Mesodermal cell (in vitro differentiated cells): ENCODE data around the gene POR.

Experiments
- H3K27ac ChIP-seq: 2 replicates; pipeline ENCODE4 v1.7.0; 2013; ENCODE audit warnings: mild to moderate bottlenecking, low read depth, low read length, moderate library complexity; ENCODE audit not compliant: severe bottlenecking
- H3K36me3 ChIP-seq: 2 replicates; pipeline ENCODE4 v1.7.1; 2013; ENCODE audit warnings: mild to moderate bottlenecking, low read length, moderate library complexity; ENCODE audit not compliant: control insufficient read depth, insufficient read depth
- H3K4me1 ChIP-seq: one replicate; pipeline ENCODE4 v1.7.1; 2013; ENCODE audit warnings: mild to moderate bottlenecking, low read length; ENCODE audit not compliant: insufficient read depth, control insufficient read depth, poor library complexity, severe bottlenecking
- H3K4me3 ChIP-seq: 2 replicates; pipeline ENCODE4 v1.7.0; 2013; ENCODE audit warnings: low read length, control low read depth, mild to moderate bottlenecking; ENCODE audit not compliant: insufficient read depth, poor library complexity, severe bottlenecking; ENCODE audit errors: extremely low read depth
- H3K9me3 ChIP-seq: 2 replicates; pipeline ENCODE4 v1.7.1; 2013; ENCODE audit warnings: mild to moderate bottlenecking, low read length, moderate library complexity; ENCODE audit not compliant: control insufficient read depth
- WGBS, 2 experiments: methylation state at CpG; one replicate each; pipeline ENCODE4 v1.1.5; 2013; ENCODE audit warnings: missing lambda C conversion rate in 2 of 2; ENCODE audit not compliant: insufficient coverage in 2 of 2; 5-methylcytosine and 5-hydroxymethylcytosine counted together

POR gene

DNA sequence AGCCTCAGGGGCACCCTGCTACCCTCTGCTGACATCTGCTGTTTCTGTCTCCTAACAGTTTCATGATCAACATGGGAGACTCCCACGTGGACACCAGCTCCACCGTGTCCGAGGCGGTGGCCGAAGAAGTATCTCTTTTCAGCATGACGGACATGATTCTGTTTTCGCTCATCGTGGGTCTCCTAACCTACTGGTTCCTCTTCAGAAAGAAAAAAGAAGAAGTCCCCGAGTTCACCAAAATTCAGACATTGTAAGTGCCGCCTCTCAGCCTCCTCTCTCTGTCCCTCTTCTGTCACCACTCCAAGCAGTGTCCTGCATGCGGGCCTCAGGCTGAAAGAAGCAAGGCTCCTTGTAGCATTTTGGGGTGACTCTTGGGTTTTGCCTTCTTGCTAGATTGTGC, 39.0 kb downstream of the POR start:
- Histone ChIP-seq H3K4me1 (peaks cover 3% of the 10 kb centered on the region), H3K4me3 (no peak overlapping the region), H3K9me3 (no peaks in the 10 kb centered on the region), H3K27ac (no peak overlapping the region), H3K36me3 (peaks cover 48% of the 10 kb centered on the region)
- 96 to 97% methylated on average over 8 to 10 of the region's 11 CpGs for WGBS, 2 experiments

DNA sequence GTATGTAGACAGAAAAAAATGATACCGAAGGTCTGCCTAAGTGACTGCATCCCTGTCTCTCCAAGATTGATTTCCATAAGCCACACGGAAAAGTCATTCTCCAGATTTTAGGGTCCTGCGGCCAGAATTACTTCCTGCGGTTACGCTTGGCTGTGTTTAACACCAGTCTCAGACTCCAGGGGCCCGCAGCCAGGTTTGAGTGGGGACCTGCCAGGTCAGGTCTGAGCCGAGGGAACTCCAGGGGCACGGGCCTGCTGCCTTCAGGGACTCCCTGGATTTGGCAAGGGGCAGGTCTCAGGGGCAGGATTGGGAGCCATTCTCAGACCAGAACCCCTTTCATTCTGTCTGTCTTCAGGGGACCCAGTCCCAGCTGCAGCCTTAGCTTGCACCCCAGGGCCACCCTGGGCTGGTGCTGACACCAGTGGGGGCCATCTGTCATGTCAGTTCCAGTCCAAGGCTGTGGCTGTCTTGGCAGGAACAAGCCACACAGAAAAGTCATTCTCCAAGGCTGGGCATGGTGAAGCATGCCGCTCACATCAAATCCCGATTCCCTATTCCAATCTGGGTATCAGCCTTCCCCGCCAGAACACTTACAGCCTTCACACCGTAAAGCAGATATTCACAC, 40.5 kb downstream of the POR start:
- 93 to 98% methylated on average over 11 of the region's 12 CpGs for WGBS, 2 experiments
- Histone ChIP-seq H3K4me1 (peaks cover 3% of the 10 kb centered on the region), H3K9me3 (no peaks in the 10 kb centered on the region), H3K27ac (no peak overlapping the region), H3K4me3 (no peak overlapping the region), H3K36me3 (peaks cover 57% of the 10 kb centered on the region)

DNA sequence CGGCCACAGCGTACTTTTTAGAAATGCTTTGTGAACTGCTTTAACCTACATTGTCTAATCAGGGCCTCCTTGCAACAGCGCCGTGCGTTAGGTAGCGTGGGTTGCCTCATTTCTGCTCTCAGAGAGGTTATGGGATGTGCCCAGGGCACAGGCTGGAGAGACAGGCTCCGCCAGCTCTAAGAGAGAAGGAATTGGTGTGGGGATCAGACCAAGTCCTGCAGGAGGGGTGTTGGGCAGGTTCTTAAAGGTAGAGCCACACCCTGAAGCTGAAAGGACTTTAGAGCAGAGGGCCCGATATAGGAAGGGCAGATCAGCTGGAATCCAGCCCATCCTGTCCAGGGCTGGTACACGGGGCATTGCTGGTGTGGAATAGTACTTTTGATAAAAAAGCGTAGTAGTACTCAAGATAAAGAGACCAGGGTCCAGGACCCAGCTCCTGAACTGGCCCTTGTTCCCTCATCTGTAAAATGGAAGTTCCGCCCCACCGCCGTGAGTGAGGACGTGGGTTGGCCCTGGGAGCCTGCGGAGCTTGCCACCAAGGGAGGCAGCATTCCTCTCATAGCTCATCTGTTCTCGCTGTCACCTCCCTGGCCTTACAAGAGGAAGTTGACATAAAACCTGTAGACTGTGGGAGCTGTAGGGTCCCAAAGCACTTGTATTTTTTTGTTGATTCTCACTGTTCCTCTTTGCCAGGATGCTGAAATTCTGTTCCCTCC, 42.2 kb downstream of the POR start:
- Histone ChIP-seq H3K9me3 (no peaks in the 10 kb centered on the region), H3K36me3 (peaks cover 65% of the 10 kb centered on the region), H3K27ac (peak overlapping the region; percentile 23), H3K4me1 (peaks cover 3% of the 10 kb centered on the region), H3K4me3 (no peak overlapping the region)
- 78 to 79% methylated on average over 6 to 16 of the region's 16 CpGs for WGBS, 2 experiments

DNA sequence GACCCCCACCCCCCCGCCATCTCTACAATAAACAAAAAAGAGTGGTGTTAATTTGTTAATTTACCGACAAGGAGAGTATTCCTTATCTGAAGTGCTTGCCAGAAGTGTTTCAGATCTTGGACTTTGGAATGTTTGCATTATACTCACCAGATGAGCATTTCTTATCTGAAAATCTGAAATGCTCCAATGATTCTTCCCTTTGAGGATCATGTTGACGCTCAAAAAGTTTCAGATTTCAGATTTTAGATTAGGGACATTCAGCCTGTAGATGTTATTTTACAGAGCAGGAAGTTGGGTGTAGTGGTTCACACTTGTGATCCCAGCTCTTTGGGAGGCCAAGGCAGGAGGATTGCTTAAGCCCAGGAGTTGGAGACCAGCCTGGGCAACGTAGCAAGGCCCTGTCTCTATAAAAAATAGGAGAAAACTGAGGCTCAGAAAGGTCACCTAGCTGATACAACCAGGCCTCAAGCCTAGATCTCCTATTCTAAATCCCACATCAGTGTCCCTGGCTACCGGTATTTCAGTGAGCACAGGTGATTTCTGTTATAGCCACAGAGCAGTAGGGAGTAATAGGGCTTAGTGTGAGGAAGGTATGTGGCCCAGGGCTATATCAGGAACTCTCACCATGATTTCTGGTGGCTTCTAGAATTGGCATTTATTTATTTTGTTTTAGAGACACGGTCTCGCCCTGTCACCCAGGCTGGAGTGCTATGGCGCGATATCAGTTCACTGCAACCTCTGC, 44.0 kb downstream of the POR start:
- 96 to 100% methylated on average over 7 of the region's 9 CpGs for WGBS, 2 experiments
- H3K36me3 ChIP-seq = peaks cover 64% of the 10 kb centered on the region

DNA sequence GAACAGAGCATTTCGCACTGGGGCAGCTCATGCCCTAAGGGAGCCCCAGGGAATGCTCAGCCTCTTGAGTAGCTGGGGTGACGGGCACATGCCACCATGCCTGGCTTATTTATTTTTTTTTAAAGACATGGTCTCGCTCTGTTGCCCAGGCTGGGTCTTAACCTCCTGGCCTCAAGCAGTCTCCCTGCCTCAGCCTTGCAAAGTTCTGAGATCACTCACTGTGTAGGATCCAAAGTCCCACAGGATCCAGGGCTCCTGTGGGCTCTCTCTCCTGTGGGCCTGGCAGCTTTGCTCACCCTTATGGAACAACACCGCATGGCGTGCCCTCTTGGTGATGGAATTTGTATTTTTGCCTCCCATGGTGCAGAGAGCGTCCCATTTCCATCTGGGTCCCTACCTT, 45.4 kb downstream of the POR start:
- Histone ChIP-seq H3K36me3 (peaks cover 50% of the 10 kb centered on the region), H3K27ac (no peak overlapping the region), H3K4me1 (peaks cover 3% of the 10 kb centered on the region), H3K9me3 (no peaks in the 10 kb centered on the region), H3K4me3 (no peak overlapping the region)
- 92 to 95% methylated on average over 5 to 6 of the region's 6 CpGs for WGBS, 2 experiments

More for the DNA sequence above, 44.0 kb downstream of the POR start:
- Histone ChIP-seq H3K4me1 (peaks cover 3% of the 10 kb centered on the region), H3K27ac (no peak overlapping the region), H3K9me3 (no peaks in the 10 kb centered on the region), H3K4me3 (no peak overlapping the region)

DNA sequence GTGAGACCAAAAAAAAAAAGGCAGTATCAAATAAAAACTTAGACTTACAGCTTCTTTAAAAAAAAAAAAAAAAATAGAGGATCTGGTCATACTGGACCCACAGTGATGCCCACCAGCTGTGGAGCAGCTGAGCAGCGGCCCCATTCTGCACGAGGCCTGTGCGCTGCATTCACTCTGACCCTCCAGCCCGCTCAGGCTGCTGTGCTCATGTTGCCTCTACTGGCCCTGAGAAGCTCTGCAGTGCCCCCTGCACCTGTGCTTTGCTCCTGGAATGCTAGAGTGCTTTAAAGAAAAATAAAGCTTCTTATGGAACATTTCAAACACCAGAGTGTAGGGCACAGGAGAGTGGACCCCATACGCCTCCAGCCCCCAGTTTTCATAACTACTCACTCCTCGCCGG, 46.3 kb downstream of the POR start:
- Histone ChIP-seq H3K4me3 (no peak overlapping the region), H3K36me3 (peaks cover 44% of the 10 kb centered on the region), H3K27ac (no peak overlapping the region), H3K4me1 (peaks cover 3% of the 10 kb centered on the region), H3K9me3 (no peaks in the 10 kb centered on the region)
- WGBS, 2 experiments = 97% methylated on average over 7 of the region's 7 CpGs

DNA sequence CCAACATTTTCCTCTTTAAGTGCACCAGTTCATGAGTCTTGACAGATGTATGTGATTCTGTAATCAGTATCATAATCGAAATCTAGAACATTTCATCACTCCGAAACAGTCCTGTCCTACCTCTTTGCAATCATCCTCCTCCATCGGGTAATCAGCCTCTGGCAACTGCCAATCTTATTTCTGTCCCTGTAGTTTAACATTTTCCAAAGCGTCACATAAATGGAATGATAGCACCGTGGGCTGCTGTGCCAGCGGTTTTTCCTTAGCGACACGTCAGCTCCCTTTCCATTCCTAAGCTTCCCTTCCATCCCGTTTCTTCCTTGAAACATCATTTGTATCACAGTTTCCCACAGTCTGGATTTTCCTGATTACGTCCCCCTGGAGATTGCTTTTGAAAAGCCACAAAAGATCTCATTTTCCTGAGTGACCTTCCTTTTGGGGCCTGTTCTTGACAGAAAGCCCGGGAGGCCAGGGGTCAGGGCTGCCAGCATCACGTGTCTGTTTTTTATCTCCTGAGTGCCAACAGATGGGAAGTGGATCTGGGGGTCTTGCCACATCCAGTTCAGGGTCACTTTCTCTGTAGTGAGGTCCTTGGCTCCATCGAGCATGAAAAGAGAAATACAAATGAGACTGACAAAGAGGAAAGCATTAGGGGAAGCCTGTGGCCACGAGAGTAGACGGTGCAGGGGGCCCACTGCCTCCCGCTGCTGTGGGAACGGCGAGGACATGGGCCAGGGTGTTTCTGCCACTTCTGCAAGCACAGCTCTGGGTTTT, 47.8 kb downstream of the POR start:
- H3K9me3 ChIP-seq = no peaks in the 10 kb centered on the region
- H3K36me3 ChIP-seq = peaks cover 39% of the 10 kb centered on the region
- no peak overlapping the region for H3K4me3 ChIP-seq
- WGBS, 2 experiments = 89 to 92% methylated on average over 17 to 18 of the region's 18 CpGs
- H3K27ac ChIP-seq = peak overlapping the region; percentile 79
- H3K4me1 ChIP-seq = no peaks in the 10 kb centered on the region

DNA sequence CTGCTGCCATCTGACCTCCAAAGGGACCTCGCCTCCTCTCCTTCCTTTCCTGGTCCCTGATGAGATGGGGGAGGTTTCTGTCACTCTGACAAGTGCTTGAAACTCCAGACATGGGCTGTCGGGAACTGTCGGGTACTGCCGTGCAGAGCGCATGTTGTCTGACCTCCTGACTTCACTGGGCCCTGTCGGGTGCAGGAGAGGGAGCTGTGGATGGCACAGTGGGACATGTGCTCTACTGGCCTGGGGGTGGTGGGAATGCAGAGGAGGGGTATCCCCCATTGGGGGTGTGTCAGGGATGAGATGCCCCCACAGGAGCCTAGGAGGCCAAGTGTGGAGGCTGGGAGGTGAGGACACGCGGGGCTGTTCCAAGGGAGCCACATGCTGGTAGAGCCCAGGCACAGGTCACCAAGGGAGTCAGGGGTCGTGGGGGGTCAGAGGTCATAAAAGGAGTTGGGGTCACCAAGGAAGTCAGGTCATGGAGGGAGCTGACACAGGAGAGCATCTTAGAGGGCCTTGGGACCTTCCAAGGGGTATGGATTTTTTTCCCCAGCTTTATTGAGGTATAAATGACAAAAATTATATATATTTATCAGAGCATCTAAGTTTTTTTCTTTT, 48.5 kb downstream of the POR start:
- Histone ChIP-seq H3K4me1 (no peaks in the 10 kb centered on the region), H3K9me3 (no peaks in the 10 kb centered on the region), H3K36me3 (peaks cover 39% of the 10 kb centered on the region), H3K27ac (peak overlapping the region; percentile 79), H3K4me3 (no peak overlapping the region)
- 91 to 98% methylated on average over 4 to 7 of the region's 9 CpGs for WGBS, 2 experiments

DNA sequence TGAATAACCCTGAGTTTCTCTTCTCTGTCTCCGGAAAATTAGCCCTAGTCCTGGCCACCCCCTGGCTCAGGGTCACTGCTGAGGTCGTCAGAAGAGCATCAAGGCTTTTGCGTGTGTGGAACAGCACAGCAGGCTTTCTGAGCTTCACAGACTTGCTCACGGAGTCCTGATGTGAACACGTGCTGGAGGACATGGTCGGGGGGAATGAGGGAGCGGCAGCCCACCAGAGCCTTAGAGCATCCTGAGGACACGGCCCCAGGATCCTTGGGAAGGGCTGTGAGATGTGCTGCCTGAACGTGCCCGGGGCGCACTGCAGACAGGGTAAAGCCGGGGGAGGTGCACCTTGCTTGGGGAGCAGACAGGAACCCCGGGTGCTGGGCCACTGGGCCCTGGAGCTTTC, 50.7 kb downstream of the POR start:
- Histone ChIP-seq H3K4me3 (no peak overlapping the region), H3K4me1 (peaks cover 4% of the 10 kb centered on the region), H3K27ac (no peak overlapping the region), H3K36me3 (peaks cover 28% of the 10 kb centered on the region), H3K9me3 (no peaks in the 10 kb centered on the region)
- 86 to 93% methylated on average over 13 of the region's 13 CpGs for WGBS, 2 experiments
